ENCODE results near the gene ARPC2. TPM values are rescaled to one million over a fixed set of nuclear protein-coding genes. Genes with fewer than 3 reads are reported as not detected.
"Not testable (repeated sequence)": the region's sequence is repeated elsewhere in the genome, so short reads cannot be mapped to it uniquely, and the experiment has no call there.

ARPC2 gene
- total RNA-seq, result 540 TPM
- polyA plus RNA-seq, result 1,000 to 10,000 TPM in 2 of 4 donors, 100 to 1,000 TPM in 2; 741 to 1,050 (median 910) TPM

DNA sequence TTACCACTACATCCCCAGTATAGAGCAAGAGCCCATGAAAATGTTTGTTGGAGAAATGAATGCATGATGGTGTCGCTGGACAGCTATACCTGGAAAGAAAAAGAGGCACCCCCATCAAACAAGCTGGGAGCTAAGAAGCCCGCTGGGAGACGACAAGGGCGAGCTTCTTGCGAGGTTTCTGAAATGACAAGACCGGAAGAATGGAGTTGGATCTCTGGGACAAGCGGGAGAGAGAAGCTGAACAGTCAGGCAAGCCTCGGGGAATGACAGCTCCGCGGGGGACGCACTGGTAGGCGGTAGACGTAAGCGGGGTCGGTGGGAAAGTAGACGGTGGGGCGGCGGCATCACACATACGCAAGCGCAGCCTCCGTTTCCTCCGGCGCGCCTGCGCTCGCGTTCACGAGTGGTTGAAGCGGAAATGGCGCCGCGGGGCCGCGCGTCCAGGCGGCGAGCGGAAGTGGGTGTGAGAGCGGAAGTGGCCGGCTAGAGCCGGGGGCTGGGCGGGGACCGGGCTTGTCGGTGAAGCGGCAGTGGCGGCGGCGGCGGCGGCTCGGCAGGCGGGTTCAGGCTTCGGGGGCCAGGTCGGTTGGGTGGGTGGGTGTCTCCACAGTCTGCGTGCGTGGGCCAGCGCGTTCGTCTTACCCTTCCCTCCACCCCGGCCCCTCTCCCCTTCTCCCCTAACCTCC, at the start of gene ARPC2:
Gene ARPC2, plus strand, starts transcription at position 516 of the 686 bp plus-strand sequence. CDS start 282 bp downstream, outside the sequence.
- ATAC-seq (ENCODE audit: low read depth in 2 of 2) (peak; percentile 76), DNase-seq (peak; percentile 91 to 98 (median 96))
- peak within 1 kb of the TSS; percentile 98 for H3K27ac ChIP-seq (ENCODE audit: insufficient read depth, low read length, poor library complexity, severe bottlenecking)
- H3K9me3 ChIP-seq (ENCODE audit: control insufficient read depth in 2 of 2, low read length in 2 of 2), result no peaks in the 10 kb centered on the region
- H3K4me1 ChIP-seq (ENCODE audit: control insufficient read depth, insufficient read depth, low read length, poor library complexity, severe bottlenecking), result peaks cover 41% of the 10 kb centered on the region
- Mint-ChIP-seq H3K9me3 (peaks cover 0 to 2% (median 0%) of the 10 kb centered on the region in 7 donors), H3K27me3 (peaks cover 5% of the 10 kb centered on the region), H3K27ac (peak within 1 kb of the TSS; percentile 97 to 99 (median 98)), H3K4me3 (peak within 1 kb of the TSS; percentile 89 to 99 (median 94)), H3K4me1 (peaks cover 27 to 44% (median 37%) of the 10 kb centered on the region in 4 donors), H3K36me3 (peaks cover 26% of the 10 kb centered on the region)
- peaks cover 8% of the 10 kb centered on the region for H3K36me3 ChIP-seq (ENCODE audit: control insufficient read depth, insufficient read depth, low read length)
- H3K4me3 ChIP-seq (ENCODE audit: low read depth, low read length), result peak within 1 kb of the TSS; percentile 98
- no peaks in the 10 kb centered on the region for H3K27me3 ChIP-seq (ENCODE audit: control insufficient read depth, insufficient read depth, low read length)

GRCh38 chr2:218168016-218168415, 49.0 kb upstream of the ARPC2 start:
- Mint-ChIP-seq H3K4me3 (no peak overlapping the region), H3K27ac (no peak overlapping the region), H3K9me3 (no peaks in the 10 kb centered on the region), H3K4me1 (peaks cover 8 to 41% (median 17%) of the 10 kb centered on the region in 4 donors), H3K36me3 (no peaks in the 10 kb centered on the region), H3K27me3 (peaks cover 21% of the 10 kb centered on the region)
- H3K4me1 ChIP-seq (ENCODE audit: control insufficient read depth, insufficient read depth, low read length, poor library complexity, severe bottlenecking), result peaks cover 24% of the 10 kb centered on the region
- ATAC-seq (ENCODE audit: low read depth in 2 of 2) (no peak), DNase-seq (no peak)
- no peaks in the 10 kb centered on the region for H3K9me3 ChIP-seq (ENCODE audit: control insufficient read depth in 2 of 2, low read length in 2 of 2)
- H3K27ac ChIP-seq (ENCODE audit: insufficient read depth, low read length, poor library complexity, severe bottlenecking), result no peak overlapping the region
- H3K27me3 ChIP-seq (ENCODE audit: control insufficient read depth, insufficient read depth, low read length), result peaks cover 14% of the 10 kb centered on the region
- H3K36me3 ChIP-seq (ENCODE audit: control insufficient read depth, insufficient read depth, low read length), result no peaks in the 10 kb centered on the region
- H3K4me3 ChIP-seq (ENCODE audit: low read depth, low read length), result no peak overlapping the region

GRCh38 chr2:218168635-218169462, 48.1 kb upstream of the ARPC2 start:
- Mint-ChIP-seq H3K27me3 (peaks cover 18% of the 10 kb centered on the region), H3K4me1 (peaks cover 8 to 41% (median 17%) of the 10 kb centered on the region in 4 donors), H3K27ac (peak overlapping the region in 2 of 3 donors; percentile 15 to 20), H3K36me3 (no peaks in the 10 kb centered on the region), H3K9me3 (no peaks in the 10 kb centered on the region), H3K4me3 (no peak overlapping the region)
- DNase-seq (peak; percentile 31 to 71 (median 51)), ATAC-seq (ENCODE audit: low read depth in 2 of 2) (no peak)
- Histone ChIP-seq H3K27ac (ENCODE audit: insufficient read depth, low read length, poor library complexity, severe bottlenecking) (no peak overlapping the region), H3K9me3 (ENCODE audit: control insufficient read depth in 2 of 2, low read length in 2 of 2) (no peaks in the 10 kb centered on the region), H3K27me3 (ENCODE audit: control insufficient read depth, insufficient read depth, low read length) (peaks cover 9% of the 10 kb centered on the region), H3K4me3 (ENCODE audit: low read depth, low read length) (no peak overlapping the region), H3K4me1 (ENCODE audit: control insufficient read depth, insufficient read depth, low read length, poor library complexity, severe bottlenecking) (peaks cover 24% of the 10 kb centered on the region), H3K36me3 (ENCODE audit: control insufficient read depth, insufficient read depth, low read length) (no peaks in the 10 kb centered on the region)

GRCh38 chr2:218169757-218170546, 47.0 kb upstream of the ARPC2 start:
- Mint-ChIP-seq H3K36me3 (no peaks in the 10 kb centered on the region), H3K27ac (no peak overlapping the region), H3K4me3 (peak overlapping the region in 1 of 4 donors; percentile 78), H3K27me3 (peaks cover 18% of the 10 kb centered on the region), H3K9me3 (no peaks in the 10 kb centered on the region), H3K4me1 (peaks cover 8 to 41% (median 16%) of the 10 kb centered on the region in 4 donors)
- ATAC-seq (ENCODE audit: low read depth in 2 of 2) (no peak), DNase-seq (no peak)
- Histone ChIP-seq H3K27me3 (ENCODE audit: control insufficient read depth, insufficient read depth, low read length) (peaks cover 9% of the 10 kb centered on the region), H3K36me3 (ENCODE audit: control insufficient read depth, insufficient read depth, low read length) (no peaks in the 10 kb centered on the region), H3K9me3 (ENCODE audit: control insufficient read depth in 2 of 2, low read length in 2 of 2) (no peaks in the 10 kb centered on the region), H3K4me1 (ENCODE audit: control insufficient read depth, insufficient read depth, low read length, poor library complexity, severe bottlenecking) (peaks cover 24% of the 10 kb centered on the region), H3K4me3 (ENCODE audit: low read depth, low read length) (no peak overlapping the region), H3K27ac (ENCODE audit: insufficient read depth, low read length, poor library complexity, severe bottlenecking) (no peak overlapping the region)

DNA sequence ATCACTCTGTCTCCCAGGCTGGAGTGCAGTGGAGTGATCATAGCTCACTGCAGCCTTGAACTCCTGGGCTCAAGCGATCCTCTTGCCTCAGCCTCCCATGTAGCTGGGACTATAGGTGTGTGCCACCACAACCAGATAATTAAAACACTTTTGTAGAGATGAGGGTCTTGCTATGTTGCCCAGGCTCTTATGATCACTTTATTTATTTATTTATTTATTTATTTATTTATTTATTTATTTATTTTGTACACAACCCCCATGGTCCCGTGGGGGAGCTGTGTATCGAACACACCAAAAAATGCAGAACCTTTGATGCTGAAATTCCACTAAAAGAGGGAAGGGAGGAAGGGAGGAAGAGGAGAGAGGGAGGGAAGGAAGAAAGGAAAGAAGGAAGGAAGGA, 45.2 kb upstream of the ARPC2 start:
- not testable (repeated sequence) for H3K9me3 ChIP-seq (ENCODE audit: control insufficient read depth in 2 of 2, low read length in 2 of 2); H3K9me3 Mint-ChIP-seq; H3K4me3 Mint-ChIP-seq; H3K36me3 Mint-ChIP-seq; H3K36me3 ChIP-seq (ENCODE audit: control insufficient read depth, insufficient read depth, low read length); H3K27ac Mint-ChIP-seq; ATAC-seq (ENCODE audit: low read depth in 2 of 2); DNase-seq; H3K27me3 ChIP-seq (ENCODE audit: control insufficient read depth, insufficient read depth, low read length); H3K4me3 ChIP-seq (ENCODE audit: low read depth, low read length); H3K27ac ChIP-seq (ENCODE audit: insufficient read depth, low read length, poor library complexity, severe bottlenecking)
- Mint-ChIP-seq H3K27me3 (peaks cover 18% of the 10 kb centered on the region), H3K4me1 (peaks cover 4 to 29% (median 9%) of the 10 kb centered on the region in 4 donors)
- H3K4me1 ChIP-seq (ENCODE audit: control insufficient read depth, insufficient read depth, low read length, poor library complexity, severe bottlenecking), result peaks cover 19% of the 10 kb centered on the region

DNA sequence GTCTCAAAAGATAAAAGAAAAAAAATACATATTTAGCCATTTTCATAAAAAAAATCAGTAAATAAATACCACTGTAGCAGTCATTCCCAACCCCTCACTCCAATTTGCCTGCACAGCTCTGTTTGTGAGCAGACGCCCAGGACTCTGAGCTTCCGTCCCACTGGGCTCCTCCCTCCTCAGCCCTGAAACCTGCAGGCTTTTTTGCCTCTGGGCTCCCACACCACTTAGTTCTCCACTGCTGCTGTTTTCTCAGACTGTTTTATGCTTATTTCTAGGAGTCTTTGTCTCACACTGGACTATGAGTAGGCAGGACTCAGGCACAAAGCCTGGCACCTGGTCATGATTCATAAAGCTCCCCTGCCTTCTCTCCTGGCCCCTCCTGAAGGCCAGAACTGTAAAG, 44.1 kb upstream of the ARPC2 start:
- Histone ChIP-seq H3K27ac (ENCODE audit: insufficient read depth, low read length, poor library complexity, severe bottlenecking) (no peak overlapping the region), H3K36me3 (ENCODE audit: control insufficient read depth, insufficient read depth, low read length) (no peaks in the 10 kb centered on the region), H3K27me3 (ENCODE audit: control insufficient read depth, insufficient read depth, low read length) (peaks cover 7% of the 10 kb centered on the region), H3K4me3 (ENCODE audit: low read depth, low read length) (no peak overlapping the region), H3K9me3 (ENCODE audit: control insufficient read depth in 2 of 2, low read length in 2 of 2) (no peaks in the 10 kb centered on the region), H3K4me1 (ENCODE audit: control insufficient read depth, insufficient read depth, low read length, poor library complexity, severe bottlenecking) (peaks cover 10% of the 10 kb centered on the region)
- no peaks in the 10 kb centered on the region for H3K9me3 Mint-ChIP-seq
- no peak overlapping the region for H3K4me3 Mint-ChIP-seq
- H3K36me3 Mint-ChIP-seq, result no peaks in the 10 kb centered on the region
- DNase-seq, result no peak
- ATAC-seq (ENCODE audit: low read depth in 2 of 2), result no peak
- peaks cover 0 to 18% (median 4%) of the 10 kb centered on the region in 4 donors for H3K4me1 Mint-ChIP-seq
- H3K27ac Mint-ChIP-seq, result no peak overlapping the region
- H3K27me3 Mint-ChIP-seq, result peaks cover 14% of the 10 kb centered on the region

DNA sequence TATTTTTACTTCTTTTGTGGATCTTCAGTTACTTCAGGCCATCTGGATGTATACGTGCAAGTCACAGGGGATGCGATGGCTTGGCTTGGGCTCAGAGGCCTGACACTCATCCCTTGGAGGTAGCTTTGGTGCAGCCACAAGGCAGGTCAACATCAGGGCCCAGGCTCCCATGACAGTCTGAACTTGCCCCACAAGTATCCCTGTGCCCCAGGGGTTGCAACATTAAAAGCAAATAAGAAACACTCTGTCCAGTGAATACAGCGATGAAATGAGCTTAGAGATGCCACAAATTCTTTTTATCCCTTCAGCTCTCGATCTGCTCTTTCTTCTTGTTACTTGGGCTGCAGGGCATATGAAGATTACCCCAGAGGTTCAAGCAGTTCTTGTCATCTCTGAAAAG, 37.2 kb upstream of the ARPC2 start:
- Mint-ChIP-seq H3K4me1 (no peaks in the 10 kb centered on the region), H3K4me3 (no peak overlapping the region), H3K27ac (no peak overlapping the region), H3K9me3 (peaks cover 0 to 1% (median 0%) of the 10 kb centered on the region in 7 donors), H3K27me3 (peaks cover 29% of the 10 kb centered on the region), H3K36me3 (no peaks in the 10 kb centered on the region)
- H3K36me3 ChIP-seq (ENCODE audit: control insufficient read depth, insufficient read depth, low read length), result no peaks in the 10 kb centered on the region
- no peak overlapping the region for H3K4me3 ChIP-seq (ENCODE audit: low read depth, low read length)
- H3K27me3 ChIP-seq (ENCODE audit: control insufficient read depth, insufficient read depth, low read length), result no peaks in the 10 kb centered on the region
- H3K27ac ChIP-seq (ENCODE audit: insufficient read depth, low read length, poor library complexity, severe bottlenecking), result no peak overlapping the region
- ATAC-seq (ENCODE audit: low read depth in 2 of 2) (no peak), DNase-seq (no peak)
- no peaks in the 10 kb centered on the region for H3K4me1 ChIP-seq (ENCODE audit: control insufficient read depth, insufficient read depth, low read length, poor library complexity, severe bottlenecking)
- H3K9me3 ChIP-seq (ENCODE audit: control insufficient read depth in 2 of 2, low read length in 2 of 2), result no peaks in the 10 kb centered on the region

Data from CD4-positive, CD25-positive, alpha-beta regulatory T cell (primary cell).